GM12873 (cell line): ENCODE measurements around the gene TSHZ2.

Source experiments
- CTCF ChIP-seq: IDR thresholded peaks from 2 replicates; pipeline ENCODE4 v1.5.1; 2012; ENCODE audit warnings: low read depth, mild to moderate bottlenecking, moderate library complexity, low read length, control low read depth; ENCODE audit not compliant: insufficient read depth; ENCODE audit errors: missing control alignments

Gene TSHZ2

GRCh38 chr20:52936351-52937340 lies 35.5 kb upstream of the TSHZ2 start:
- no peak for TF ChIP-seq CTCF

- TF ChIP-seq CTCF: peak; percentile 10
Measured at GRCh38 chr20:52937591-52938100, 34.5 kb upstream of the TSHZ2 start.

- TF ChIP-seq CTCF: no peak
Measured at GRCh38 chr20:52939141-52939540, 33.0 kb upstream of the TSHZ2 start.

- no peak for TF ChIP-seq CTCF
Measured at GRCh38 chr20:52941808-52942207, 30.4 kb upstream of the TSHZ2 start.

GRCh38 chr20:52943185-52943841 lies 28.8 kb upstream of the TSHZ2 start:
- no peak for TF ChIP-seq CTCF

- no peak for TF ChIP-seq CTCF
Measured at GRCh38 chr20:52945268-52945667, 26.9 kb upstream of the TSHZ2 start.
